Smooth muscle cell (in vitro differentiated cells): Measurements from ENCODE around the gene PHEX. TPM values are rescaled to one million over a fixed set of nuclear protein-coding genes. Genes with fewer than 3 reads are reported as not detected.

Source experiments
- DNase-seq: peaks from one replicate; lab custom pipeline; 2025; ENCODE audit not compliant: unreplicated experiment; lab: John Stamatoyannopoulos, UW
- H2AFZ ChIP-seq: fragments of 200-600 bp; sonication (generic); 2 replicates; pipeline ENCODE4 v1.6.0; 2016; ENCODE audit warnings: antibody characterized with exemption, low read depth, mild to moderate bottlenecking
- H3F3A ChIP-seq: fragments of 200-600 bp; sonication (generic); 2 replicates; pipeline ENCODE4 v1.6.0; 2017; ENCODE audit warnings: antibody characterized with exemption, low read depth
- H3K27ac ChIP-seq: fragments of 200-600 bp; sonication (generic); 2 replicates; pipeline ENCODE4 v1.5.1; 2016; ENCODE audit warnings: low read depth, mild to moderate bottlenecking
- H3K27me3 ChIP-seq: fragments of 200-600 bp; sonication (generic); 2 replicates; pipeline ENCODE4 v1.6.1; 2016; ENCODE audit warnings: low read depth, mild to moderate bottlenecking
- H3K36me3 ChIP-seq: fragments of 200-600 bp; sonication (generic); 2 replicates; pipeline ENCODE4 v1.5.1; 2016; ENCODE audit warnings: low read depth
- H3K4me1 ChIP-seq: fragments of 200-600 bp; sonication (generic); 2 replicates; pipeline ENCODE4 v1.5.1; 2016; ENCODE audit warnings: low read depth
- H3K4me2 ChIP-seq: fragments of 200-600 bp; sonication (generic); 2 replicates; pipeline ENCODE4 v1.6.0; 2016; ENCODE audit warnings: mild to moderate bottlenecking
- H3K4me3 ChIP-seq: fragments of 200-600 bp; sonication (generic); 2 replicates; pipeline ENCODE4 v1.5.1; 2016; ENCODE audit warnings: mild to moderate bottlenecking
- H3K79me2 ChIP-seq: fragments of 200-600 bp; sonication (generic); 2 replicates; pipeline ENCODE4 v1.6.0; 2016; ENCODE audit warnings: low read depth, mild to moderate bottlenecking
- H3K9ac ChIP-seq: fragments of 200-600 bp; sonication (generic); 2 replicates; pipeline ENCODE4 v1.6.0; 2016; ENCODE audit warnings: low read depth
- H3K9me3 ChIP-seq: fragments of 200-600 bp; sonication (generic); replicated peaks from 2 replicates; pipeline ENCODE4 v1.5.1; 2016; ENCODE audit warnings: low read depth
- H4K20me1 ChIP-seq: fragments of 200-600 bp; sonication (generic); 2 replicates; pipeline ENCODE4 v1.6.0; 2016; ENCODE audit warnings: low read depth
- CTCF ChIP-seq: fragments of 200-600 bp; sonication (generic); IDR thresholded peaks from 2 replicates; pipeline ENCODE4 v1.5.1; 2017; ENCODE audit warnings: borderline replicate concordance, mild to moderate bottlenecking, antibody characterized with exemption; ENCODE audit not compliant: insufficient read depth, poor library complexity, severe bottlenecking
- WGBS: methylation state at CpG from one replicate; pipeline ENCODE4 v1.1.7; 2016; ENCODE audit warnings: low lambda C conversion rate; 5-methylcytosine and 5-hydroxymethylcytosine counted together
- polyA plus RNA-seq: library from polyadenylated mRNA; unstranded; fragments of >200 nt; fragmentation: Nextera tagmentation; extraction: Ambion mirVana; gene quantifications from 2 replicates; pipeline ENCODE4 v1.2.1, GENCODE V29; 2016
- total RNA-seq: library from RNA; depleted of rRNA; stranded (reverse); fragments of >200 nt; gene quantifications from 2 replicates; pipeline ENCODE4 v1.2.3, GENCODE V29; 2014

The PHEX gene
- total and polyA plus RNA-seq, 2 experiments from 2014 or later = not detected

- Histone ChIP-seq H3K79me2 (no peaks in the 10 kb centered on the region), H3K4me3 (no peak overlapping the region), H3K4me1 (no peaks in the 10 kb centered on the region), H2AFZ (no peak overlapping the region), H3K27me3 (no peaks in the 10 kb centered on the region), H3K9me3 (no peaks in the 10 kb centered on the region), H3K9ac (no peak overlapping the region), H3K4me2 (no peak overlapping the region), H3K36me3 (no peaks in the 10 kb centered on the region), H3K27ac (no peak overlapping the region), H4K20me1 (no peaks in the 10 kb centered on the region), H3F3A (no peaks in the 10 kb centered on the region)
- 50% methylated on average over 10 of the region's 10 CpGs for WGBS
- no peak for DNase-seq
- no peak for TF ChIP-seq CTCF
Measured at GRCh38 chrX:22118161-22118830, 86.2 kb downstream of the PHEX start.

- no peak overlapping the region for H2AFZ ChIP-seq
- H3K4me1 ChIP-seq = no peaks in the 10 kb centered on the region
- no peaks in the 10 kb centered on the region for H3K27me3 ChIP-seq
- no peaks in the 10 kb centered on the region for H3K9me3 ChIP-seq
- H3K9ac ChIP-seq = no peak overlapping the region
- H3K27ac ChIP-seq = peak overlapping the region; percentile 66
- no peaks in the 10 kb centered on the region for H3K36me3 ChIP-seq
- H3K4me3 ChIP-seq = no peak overlapping the region
- WGBS = 64% methylated on average over 3 of the region's 3 CpGs
- no peaks in the 10 kb centered on the region for H4K20me1 ChIP-seq
- no peaks in the 10 kb centered on the region for H3F3A ChIP-seq
- H3K79me2 ChIP-seq = no peaks in the 10 kb centered on the region
- TF ChIP-seq CTCF = no peak
- no peak for DNase-seq
- no peak overlapping the region for H3K4me2 ChIP-seq
Measured at GRCh38 chrX:22121161-22121560, 89.0 kb downstream of the PHEX start.

- WGBS = 67% methylated on average over 2 of the region's 2 CpGs
Measured at GRCh38 chrX:22122510-22122909, 90.4 kb downstream of the PHEX start.

More at GRCh38 chrX:22122510-22122909, 90.4 kb downstream of the PHEX start:
- no peak for TF ChIP-seq CTCF
- peak overlapping the region; percentile 66 for H3K27ac ChIP-seq
- no peaks in the 10 kb centered on the region for H3K79me2 ChIP-seq
- H4K20me1 ChIP-seq = no peaks in the 10 kb centered on the region
- H3K4me3 ChIP-seq = no peak overlapping the region
- H3K27me3 ChIP-seq = no peaks in the 10 kb centered on the region
- H3K4me1 ChIP-seq = no peaks in the 10 kb centered on the region
- no peak overlapping the region for H2AFZ ChIP-seq
- no peaks in the 10 kb centered on the region for H3K9me3 ChIP-seq
- no peak for DNase-seq
- H3K9ac ChIP-seq = no peak overlapping the region
- no peak overlapping the region for H3K4me2 ChIP-seq
- H3K36me3 ChIP-seq = no peaks in the 10 kb centered on the region
- H3F3A ChIP-seq = no peaks in the 10 kb centered on the region
